ENCODE data around the gene PROM2.

DNA sequence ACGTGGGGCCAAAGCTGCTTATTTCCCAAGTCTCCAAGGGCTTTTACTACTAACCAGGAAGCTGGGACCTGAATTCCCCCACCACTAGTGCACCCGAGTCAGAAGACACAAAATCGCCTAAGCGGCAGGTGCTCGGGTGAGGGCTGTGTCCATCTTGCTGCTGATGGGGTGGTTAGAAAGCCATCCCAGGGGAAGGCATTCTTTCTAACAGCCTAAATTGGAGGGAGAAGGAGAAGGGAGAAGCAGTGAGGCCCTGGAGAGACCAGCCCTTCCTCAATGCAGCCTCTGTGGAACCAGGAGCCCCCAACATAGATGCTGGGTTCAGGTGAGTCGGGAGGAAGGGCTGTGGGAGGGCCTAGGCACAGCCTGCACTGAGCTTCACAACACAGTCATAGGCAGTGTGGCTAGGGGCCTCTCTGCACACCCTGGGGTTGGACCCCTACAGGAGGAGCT lies 1.9 kb upstream of the PROM2 start:
- TF ChIP-seq YY1 (IDR thresholded peaks at IDR 0.05; ENCODE audit: insufficient read depth, insufficient read length), result no peak
- no peak for TF ChIP-seq ZNF274 (IDR thresholded peaks at IDR 0.05; ENCODE audit: low read depth, low read length)

All from NT2/D1 (cell line).